NCI-H128 (cell line): ENCODE measurements around the gene KLHL17.
"Not testable (repeated sequence)": the region's sequence is repeated elsewhere in the genome, so short reads cannot be mapped to it uniquely, and the experiment has no call there.

Experiments used
- DNase-seq: peaks from one replicate; lab custom pipeline; 2025; ENCODE audit not compliant: unreplicated experiment; lab: John Stamatoyannopoulos, UW

KLHL17 gene

DNA sequence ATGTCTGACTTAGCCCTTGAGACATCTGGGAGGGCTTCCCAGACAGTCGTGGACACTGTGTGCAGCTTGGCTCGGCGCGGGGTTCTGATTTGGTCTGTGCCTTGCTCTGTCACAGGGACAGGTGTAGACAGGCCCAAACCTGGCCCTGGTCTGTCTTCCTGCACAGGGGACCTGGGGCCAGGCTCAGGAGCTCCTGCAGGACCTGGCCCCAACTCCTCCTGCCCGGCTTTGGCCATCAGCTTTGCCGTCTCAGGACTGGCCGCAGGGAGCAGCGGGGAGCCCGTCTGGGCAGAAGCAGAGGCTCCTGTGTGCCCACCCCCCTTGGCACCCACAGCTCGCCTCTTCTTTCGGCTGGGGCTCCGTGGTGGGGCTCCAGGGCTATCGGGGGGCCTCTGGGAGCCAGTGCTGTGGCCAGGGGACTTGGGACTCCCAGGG is 19.8 kb downstream of the KLHL17 start:
- no peak for DNase-seq

DNA sequence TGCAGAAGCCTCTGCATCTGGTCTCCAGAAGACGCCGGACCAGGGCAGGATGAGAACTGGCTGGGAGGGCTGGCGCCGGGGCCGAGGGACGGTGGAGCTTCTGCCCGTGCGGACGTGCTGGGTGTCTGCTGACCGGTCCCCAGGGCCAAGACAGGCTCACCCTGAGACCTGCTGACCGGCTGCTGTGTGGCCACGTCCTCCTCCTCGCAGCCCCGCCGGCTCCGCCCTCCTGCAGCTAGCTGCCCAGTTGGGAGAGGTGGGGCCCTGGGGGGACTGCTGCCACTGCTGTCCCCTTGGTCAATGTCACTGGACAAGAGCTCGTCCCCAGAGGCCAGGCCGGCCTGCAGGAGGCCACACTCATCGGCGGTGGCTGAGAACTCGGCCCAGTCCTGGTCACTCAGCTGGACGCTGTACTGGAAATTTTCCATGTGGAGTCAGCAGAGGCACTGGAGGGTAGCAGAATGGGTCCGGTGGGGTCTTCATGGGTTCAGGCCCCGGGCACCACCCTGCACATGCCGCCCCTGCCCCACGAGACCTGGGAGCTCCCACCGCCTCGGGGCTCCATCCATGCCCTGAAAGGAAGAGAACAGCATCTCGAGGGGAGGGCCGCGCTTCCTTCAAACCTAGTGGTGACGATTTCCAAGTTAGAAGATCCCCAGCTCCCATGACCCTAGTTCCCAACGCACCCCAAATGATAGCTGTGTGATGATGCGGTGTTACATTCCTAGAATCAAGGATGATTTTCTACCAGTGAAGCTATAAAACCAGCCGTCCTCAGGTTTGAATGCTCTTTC is 20.4 kb downstream of the KLHL17 start:
- no peak for DNase-seq

DNA sequence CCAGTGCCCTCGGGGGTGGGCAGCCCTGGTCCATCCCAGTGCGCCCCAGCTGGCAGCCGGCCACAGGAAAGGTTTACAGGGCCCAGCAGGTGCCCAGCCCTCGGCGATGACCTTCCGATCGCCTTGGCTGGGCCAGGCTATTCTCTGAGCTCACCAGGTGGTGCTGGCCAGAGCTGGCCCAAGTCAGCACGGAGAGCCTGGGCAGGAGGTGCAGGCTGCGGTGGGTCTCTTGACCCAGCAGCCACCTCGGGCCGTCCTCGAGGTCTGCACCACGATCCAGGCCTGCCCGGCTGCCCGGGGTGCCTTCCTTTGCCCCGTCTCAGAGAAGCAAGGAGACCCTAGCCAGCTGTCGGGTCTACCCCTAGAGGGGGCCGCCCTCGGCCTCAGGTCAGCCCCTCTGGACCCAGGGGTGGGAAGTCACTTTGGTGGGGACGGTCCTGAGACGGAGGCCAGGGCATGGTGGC is 21.1 kb downstream of the KLHL17 start:
- DNase-seq, result no peak

- DNase-seq, result no peak
These were observed 21.7 kb downstream of the KLHL17 start, which contains the start of gene PERM1 for GRCh38 chr1:981955-982558. Gene PERM1, minus strand, starts transcription at chr1:982093. Its CDS starts 1,064 bp downstream, at chr1:981029.

DNA sequence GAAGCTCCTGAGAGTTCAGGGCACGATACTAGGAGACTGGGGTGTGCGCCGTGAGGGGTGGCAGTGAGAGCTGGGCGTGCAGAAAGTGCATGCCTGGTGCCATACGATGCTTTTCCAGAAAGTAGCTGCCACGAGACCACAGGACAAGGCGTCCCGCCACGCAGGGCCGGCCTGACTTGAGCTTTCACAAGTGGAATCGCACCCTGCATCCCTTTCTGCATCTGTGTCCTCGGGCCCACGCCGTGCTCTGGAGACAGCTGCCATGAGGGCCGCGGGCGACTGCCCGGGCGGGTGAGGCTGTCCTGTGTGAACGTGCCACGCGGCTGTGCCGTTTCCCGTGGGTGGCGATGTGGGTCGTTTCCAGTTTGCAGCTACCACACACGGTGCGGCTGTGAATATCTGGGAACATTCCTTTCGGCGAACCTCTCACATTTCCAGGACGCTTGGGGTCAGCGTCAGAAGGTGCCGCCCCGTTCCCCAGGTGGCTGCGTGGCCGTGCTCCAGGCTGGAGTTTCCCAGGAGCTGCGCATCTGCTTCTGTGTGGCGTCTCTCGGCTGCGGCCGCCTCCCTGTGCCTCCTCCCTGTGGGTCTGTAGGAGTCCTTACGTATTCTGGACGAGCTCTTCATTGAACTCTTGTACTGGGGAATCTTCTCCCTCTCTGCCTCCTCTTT is 22.5 kb downstream of the KLHL17 start:
- no peak for DNase-seq

GRCh38 chr1:983798-984475 is 23.6 kb downstream of the KLHL17 start:
- no peak for DNase-seq

DNA sequence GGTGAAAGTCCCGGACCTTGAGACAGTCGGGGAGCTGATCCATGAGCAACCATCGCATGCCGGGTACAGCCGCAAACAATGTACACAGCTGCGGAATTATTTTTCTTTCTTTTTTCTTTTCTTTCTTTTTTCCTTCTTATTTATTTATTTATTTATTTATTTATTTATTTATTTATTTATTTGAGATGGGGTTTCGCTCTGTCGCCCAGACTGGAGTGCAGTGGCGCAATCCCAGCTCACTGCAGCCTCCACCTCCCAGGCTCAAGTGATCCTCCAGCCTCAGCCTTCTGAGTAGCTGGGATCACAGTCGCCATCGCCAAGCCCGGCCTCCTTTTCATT is 24.1 kb downstream of the KLHL17 start:
- DNase-seq, result no peak

- DNase-seq, result no peak
These were observed 24.7 kb downstream of the KLHL17 start for GRCh38 chr1:985126-985525.

- not testable (repeated sequence) for DNase-seq
These were observed 27.7 kb downstream of the KLHL17 start for GRCh38 chr1:988061-988460.

GRCh38 chr1:991275-991674 is 30.9 kb downstream of the KLHL17 start:
- DNase-seq, result not testable (repeated sequence)

GRCh38 chr1:991895-992294 is 31.5 kb downstream of the KLHL17 start:
- DNase-seq, result no peak

- no peak for DNase-seq
These were observed 32.0 kb downstream of the KLHL17 start for GRCh38 chr1:992362-992761.

GRCh38 chr1:993379-993995 is 33.1 kb downstream of the KLHL17 start:
- no peak for DNase-seq

DNA sequence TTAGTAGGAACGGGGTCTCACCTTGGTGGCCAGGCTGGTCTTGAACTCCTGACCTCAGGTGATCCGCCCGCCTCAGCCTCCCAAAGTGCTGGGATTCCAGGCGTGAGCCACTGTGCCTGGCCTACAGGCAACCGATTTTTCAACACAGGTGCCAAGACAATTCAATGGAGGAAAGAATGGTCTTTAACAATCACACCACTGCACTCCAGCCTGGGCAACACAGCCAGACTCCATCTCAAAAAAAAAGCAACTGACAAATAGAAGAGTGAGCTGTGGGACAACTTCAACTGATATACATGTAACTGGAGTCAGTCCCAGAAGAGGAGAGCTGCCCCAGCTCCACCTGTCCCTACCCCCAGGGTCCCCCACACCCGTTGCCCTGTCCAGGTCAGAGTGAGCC is 34.2 kb downstream of the KLHL17 start:
- DNase-seq, result not testable (repeated sequence)

- no peak for DNase-seq
These were observed 35.6 kb downstream of the KLHL17 start for GRCh38 chr1:995665-996633.

GRCh38 chr1:996851-997712 is 36.7 kb downstream of the KLHL17 start:
- no peak for DNase-seq

GRCh38 chr1:997713-997992 is 37.3 kb downstream of the KLHL17 start:
- DNase-seq, result no peak

DNA sequence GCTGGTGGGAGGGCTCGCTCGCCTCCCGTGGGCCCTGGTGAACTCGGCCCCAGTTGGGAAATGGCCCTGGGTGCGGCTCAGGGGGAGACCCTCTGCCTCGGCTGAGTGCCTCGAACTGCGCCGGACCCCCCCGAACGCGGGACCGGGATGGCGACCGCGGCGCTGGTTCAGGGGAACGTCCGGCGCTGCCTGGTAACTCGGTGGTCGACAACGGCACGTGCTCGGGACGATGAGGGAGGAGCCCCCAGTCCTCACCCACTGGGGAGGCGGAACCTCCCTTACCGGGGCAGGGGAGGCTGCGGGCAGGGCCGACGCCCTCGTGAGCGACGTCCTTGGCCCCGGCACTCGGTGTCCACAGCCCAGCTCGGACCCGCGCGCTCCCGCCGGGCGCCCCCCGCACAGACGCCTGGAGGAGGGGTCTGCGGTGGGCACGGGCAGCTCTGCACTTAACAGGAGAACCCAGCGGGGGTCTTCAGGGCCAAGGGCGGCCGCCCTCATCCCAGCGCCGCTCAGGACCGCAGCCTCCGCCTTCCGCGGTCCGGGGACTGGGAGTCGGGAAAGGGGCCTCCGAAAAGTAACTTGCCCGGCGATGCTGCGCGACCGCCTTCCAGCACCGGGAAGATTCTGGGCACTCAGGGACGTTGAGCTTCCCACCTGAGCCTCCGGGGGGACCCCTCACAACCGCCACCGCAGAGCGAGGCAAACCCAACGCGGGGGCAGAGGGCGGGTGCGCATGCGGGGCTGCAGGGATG is 37.8 kb downstream of the KLHL17 start:
- DNase-seq, result no peak

DNA sequence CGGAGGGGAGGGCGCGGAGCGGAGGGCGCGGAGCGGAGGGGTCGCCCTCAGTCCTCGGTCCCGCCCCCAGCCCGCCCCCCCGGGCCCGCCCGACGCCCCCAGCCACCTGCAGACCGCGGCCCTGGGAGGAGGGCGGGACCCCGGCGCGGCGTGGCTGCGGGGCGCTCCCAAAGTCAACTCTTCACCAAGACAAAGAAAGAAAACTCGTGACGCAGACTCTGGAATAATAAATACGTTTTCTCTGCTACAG is 38.3 kb downstream of the KLHL17 start:
- no peak for DNase-seq
